Large intestine (tissue), 3 donors: ENCODE results near the gene MRI1. TPM values are rescaled to one million over a fixed set of nuclear protein-coding genes. Genes with fewer than 3 reads are reported as not detected.
"Not testable (repeated sequence)": the region's sequence is repeated elsewhere in the genome, so short reads cannot be mapped to it uniquely, and the experiment has no call there.

Experiments used
- DNase-seq, 2 donors: peaks; one replicate each; pipeline versions ENCODE4 v3.0.0 to v3.0.0-alpha.2; 2013
- H3K27ac ChIP-seq: one replicate; pipeline ENCODE4 v1.5.1; 2013; ENCODE audit warnings: low read length
- H3K27me3 ChIP-seq: 2 replicates; pipeline ENCODE4 v1.6.1; 2013; ENCODE audit warnings: low read length; ENCODE audit not compliant: control insufficient read depth, insufficient read depth
- H3K36me3 ChIP-seq: 2 replicates; pipeline ENCODE4 v1.6.1; 2013; ENCODE audit warnings: low read length; ENCODE audit not compliant: control insufficient read depth, insufficient read depth
- H3K4me1 ChIP-seq: one replicate; pipeline ENCODE4 v1.6.1; 2013; ENCODE audit warnings: low read length; ENCODE audit not compliant: control insufficient read depth, insufficient read depth
- H3K4me3 ChIP-seq: one replicate; pipeline ENCODE4 v1.5.1; 2013; ENCODE audit warnings: low read length
- H3K9me3 ChIP-seq: one replicate; pipeline ENCODE4 v1.6.1; 2013; ENCODE audit warnings: mild to moderate bottlenecking, low read depth, low read length, moderate library complexity; ENCODE audit not compliant: control insufficient read depth
- WGBS: methylation state at CpG from one replicate; pipeline ENCODE4 v1.1.5; 2013; ENCODE audit warnings: low lambda C conversion rate; ENCODE audit not compliant: insufficient coverage; 5-methylcytosine and 5-hydroxymethylcytosine counted together
- polyA plus RNA-seq: library from polyadenylated mRNA; unstranded; fragments of 120-200 nt; gene quantifications from one replicate; pipeline ENCODE4 v1.2.1, GENCODE V29; 2013

The MRI1 gene
- polyA plus RNA-seq, 1 donor: 43.7 TPM

GRCh38 chr19:13732337-13732736 is 32.0 kb upstream of the MRI1 start:
- no CpG with 5 or more reads among the region's 8 CpGs for WGBS

GRCh38 chr19:13734751-13735150 is 29.6 kb upstream of the MRI1 start:
- Histone ChIP-seq H3K9me3 (no peaks in the 10 kb centered on the region), H3K4me1 (peaks cover 11% of the 10 kb centered on the region), H3K27me3 (no peaks in the 10 kb centered on the region), H3K4me3 (no peak overlapping the region), H3K27ac (no peak overlapping the region), H3K36me3 (peaks cover 4% of the 10 kb centered on the region)
- no CpG with 5 or more reads among the region's 2 CpGs for WGBS
- no peak for DNase-seq

More at GRCh38 chr19:13732337-13732736, 32.0 kb upstream of the MRI1 start:
- H3K4me1 ChIP-seq: peaks cover 11% of the 10 kb centered on the region
- no peaks in the 10 kb centered on the region for H3K27me3 ChIP-seq
- H3K4me3 ChIP-seq: peak overlapping the region; percentile 74
- H3K36me3 ChIP-seq: no peaks in the 10 kb centered on the region
- H3K9me3 ChIP-seq: no peaks in the 10 kb centered on the region
- no peak for DNase-seq
- H3K27ac ChIP-seq: no peak overlapping the region

- H3K36me3 ChIP-seq: peaks cover 4% of the 10 kb centered on the region
- DNase-seq: no peak
- WGBS: no CpG with 5 or more reads among the region's 1 CpG
- H3K4me3 ChIP-seq: no peak overlapping the region
- H3K27me3 ChIP-seq: no peaks in the 10 kb centered on the region
- H3K9me3 ChIP-seq: no peaks in the 10 kb centered on the region
- H3K4me1 ChIP-seq: peaks cover 6% of the 10 kb centered on the region
- H3K27ac ChIP-seq: no peak overlapping the region
Measured at GRCh38 chr19:13738073-13738472, 26.2 kb upstream of the MRI1 start.

- no CpG with 5 or more reads among the region's 2 CpGs for WGBS
- peaks cover 4% of the 10 kb centered on the region for H3K36me3 ChIP-seq
- no peak overlapping the region for H3K4me3 ChIP-seq
- peaks cover 8% of the 10 kb centered on the region for H3K4me1 ChIP-seq
- no peak for DNase-seq
- no peaks in the 10 kb centered on the region for H3K9me3 ChIP-seq
- no peak overlapping the region for H3K27ac ChIP-seq
- no peaks in the 10 kb centered on the region for H3K27me3 ChIP-seq
Measured at GRCh38 chr19:13741893-13742292, 22.4 kb upstream of the MRI1 start.

GRCh38 chr19:13742756-13743155 is 21.6 kb upstream of the MRI1 start:
- Histone ChIP-seq H3K27ac (no peak overlapping the region), H3K27me3 (no peaks in the 10 kb centered on the region), H3K36me3 (peaks cover 4% of the 10 kb centered on the region), H3K4me1 (peaks cover 8% of the 10 kb centered on the region), H3K9me3 (peaks cover 5% of the 10 kb centered on the region), H3K4me3 (no peak overlapping the region)
- peak in 1 of 2 donors; percentile 49 for DNase-seq
- no CpG with 5 or more reads among the region's 1 CpG for WGBS

GRCh38 chr19:13744174-13744573 is 20.1 kb upstream of the MRI1 start:
- Histone ChIP-seq H3K4me3 (no peak overlapping the region), H3K36me3 (no peaks in the 10 kb centered on the region), H3K9me3 (peaks cover 5% of the 10 kb centered on the region), H3K27me3 (no peaks in the 10 kb centered on the region), H3K4me1 (peaks cover 8% of the 10 kb centered on the region), H3K27ac (no peak overlapping the region)
- no peak for DNase-seq

GRCh38 chr19:13747098-13747453 is 17.2 kb upstream of the MRI1 start:
- peaks cover 5% of the 10 kb centered on the region for H3K9me3 ChIP-seq
- WGBS: no CpG with 5 or more reads among the region's 8 CpGs
- H3K27ac ChIP-seq: peak overlapping the region; percentile 44
- H3K4me1 ChIP-seq: peaks cover 6% of the 10 kb centered on the region
- no peak for DNase-seq
- peak overlapping the region; percentile 99 for H3K4me3 ChIP-seq
- peaks cover 7% of the 10 kb centered on the region for H3K36me3 ChIP-seq
- no peaks in the 10 kb centered on the region for H3K27me3 ChIP-seq

GRCh38 chr19:13748169-13748828 is 16.0 kb upstream of the MRI1 start:
- no CpG with 5 or more reads among the region's 25 CpGs for WGBS
- Histone ChIP-seq H3K36me3 (peaks cover 17% of the 10 kb centered on the region), H3K27ac (peak overlapping the region; percentile 79), H3K27me3 (no peaks in the 10 kb centered on the region), H3K4me1 (no peaks in the 10 kb centered on the region), H3K4me3 (peak overlapping the region; percentile 99), H3K9me3 (peaks cover 5% of the 10 kb centered on the region)
- peak in 1 of 2 donors; percentile 71 for DNase-seq

- Histone ChIP-seq H3K4me3 (no peak overlapping the region), H3K9me3 (peaks cover 5% of the 10 kb centered on the region), H3K27ac (no peak overlapping the region), H3K4me1 (no peaks in the 10 kb centered on the region), H3K36me3 (peaks cover 41% of the 10 kb centered on the region), H3K27me3 (no peaks in the 10 kb centered on the region)
- no peak for DNase-seq
- no CpG with 5 or more reads among the region's 16 CpGs for WGBS
Measured at GRCh38 chr19:13751436-13751835, 12.9 kb upstream of the MRI1 start.

- H3K27ac ChIP-seq, H3K4me1 ChIP-seq, H3K27me3 ChIP-seq, H3K9me3 ChIP-seq, H3K4me3 ChIP-seq, DNase-seq: not testable (repeated sequence)
- peaks cover 61% of the 10 kb centered on the region for H3K36me3 ChIP-seq
- WGBS: 100% methylated on average over 1 of the region's 7 CpGs
Measured at GRCh38 chr19:13753622-13754021, 10.7 kb upstream of the MRI1 start.

GRCh38 chr19:13756210-13756609 is 8.1 kb upstream of the MRI1 start:
- no peak for DNase-seq
- Histone ChIP-seq H3K4me1 (no peaks in the 10 kb centered on the region), H3K27me3 (no peaks in the 10 kb centered on the region), H3K9me3 (no peaks in the 10 kb centered on the region), H3K27ac (no peak overlapping the region), H3K4me3 (no peak overlapping the region), H3K36me3 (peaks cover 82% of the 10 kb centered on the region)
- WGBS: no CpG with 5 or more reads among the region's 9 CpGs
